ENCODE results near the gene SPTLC1.
"Not testable (repeated sequence)": the region's sequence is repeated elsewhere in the genome, so short reads cannot be mapped to it uniquely, and the experiment has no call there.

SPTLC1 gene

GRCh38 chr9:92026206-92027002 lies 88.8 kb downstream of the SPTLC1 start:
- no peak for DNase-seq

GRCh38 chr9:92021785-92022541 lies 93.2 kb downstream of the SPTLC1 start:
- not testable (repeated sequence) for DNase-seq

- no peak for DNase-seq
Measured at GRCh38 chr9:92019658-92020057, 95.6 kb downstream of the SPTLC1 start.

- no peak for DNase-seq
Measured at GRCh38 chr9:92010705-92011536, 104.3 kb downstream of the SPTLC1 start.

GRCh38 chr9:92010253-92010652 lies 105.0 kb downstream of the SPTLC1 start:
- not testable (repeated sequence) for DNase-seq

GRCh38 chr9:92008041-92008440 lies 107.2 kb downstream of the SPTLC1 start:
- no peak for DNase-seq

GRCh38 chr9:92004045-92004392 lies 111.2 kb downstream of the SPTLC1 start:
- DNase-seq: no peak

GRCh38 chr9:92003308-92004044 lies 111.7 kb downstream of the SPTLC1 start:
- DNase-seq: no peak

GRCh38 chr9:92001948-92002347 lies 113.3 kb downstream of the SPTLC1 start:
- not testable (repeated sequence) for DNase-seq

- DNase-seq: no peak
Measured at GRCh38 chr9:92001244-92001643, 114.0 kb downstream of the SPTLC1 start.

- DNase-seq: no peak
Measured at GRCh38 chr9:91995000-91995655, 120.1 kb downstream of the SPTLC1 start.

GRCh38 chr9:91994422-91994821 lies 120.8 kb downstream of the SPTLC1 start:
- no peak for DNase-seq

GRCh38 chr9:91992461-91993041 lies 122.7 kb downstream of the SPTLC1 start:
- DNase-seq: no peak

GRCh38 chr9:91991721-91992341 lies 123.4 kb downstream of the SPTLC1 start:
- no peak for DNase-seq

- no peak for DNase-seq
Measured at GRCh38 chr9:91986248-91986647, 129.0 kb downstream of the SPTLC1 start.

GRCh38 chr9:91985692-91986091 lies 129.5 kb downstream of the SPTLC1 start:
- DNase-seq: no peak

All from effector CD4-positive, alpha-beta T cell (primary cell).